ENCODE results near the gene PRDM16. TPM values are rescaled to one million over a fixed set of nuclear protein-coding genes. Genes with fewer than 3 reads are reported as not detected.

The PRDM16 gene
- polyA plus RNA-seq, 6 donors from 2014 or later: not detected

DNA sequence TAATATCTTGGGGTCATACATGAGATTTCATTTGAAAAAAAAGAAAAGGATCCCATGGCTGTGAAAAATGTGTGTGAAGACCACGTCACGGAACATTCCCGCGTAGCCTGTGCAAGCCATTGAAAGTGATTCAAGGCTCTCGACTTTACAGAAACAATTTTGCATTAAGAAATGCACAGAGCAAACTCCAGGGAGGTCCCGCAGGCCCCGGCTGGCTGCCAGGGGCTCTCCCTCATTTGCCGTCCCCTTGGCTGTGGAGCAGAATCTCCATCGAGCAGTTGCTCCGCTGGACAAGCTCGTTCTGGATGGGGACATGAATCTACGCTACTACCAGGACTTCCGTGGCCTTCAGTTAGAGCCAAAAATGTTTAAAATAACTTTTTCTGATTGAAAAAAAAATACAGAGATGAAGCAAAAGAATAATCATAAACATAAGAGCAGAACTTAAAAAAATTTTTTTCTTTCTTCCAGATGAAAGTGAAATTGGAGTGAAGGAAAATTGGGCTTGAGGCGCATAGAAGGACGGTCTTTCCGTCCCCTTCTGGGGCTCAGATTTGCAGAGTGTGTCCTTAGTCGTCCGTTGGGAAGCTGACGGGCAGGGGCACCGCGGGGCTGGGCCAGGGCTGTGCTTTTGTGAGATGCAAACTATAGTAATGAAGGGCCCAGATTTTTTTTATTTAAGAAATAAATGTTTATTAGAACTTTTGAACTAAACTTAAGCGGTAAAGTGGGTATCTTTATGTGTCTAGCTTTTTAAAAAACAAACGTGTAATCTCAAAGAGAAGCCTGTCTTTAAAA, 317.4 kb downstream of the PRDM16 start:
- Mint-ChIP-seq H3K27me3 (peaks cover 7 to 24% (median 18%) of the 10 kb centered on the region in 3 donors), H3K9me3 (peaks cover 0 to 2% (median 0%) of the 10 kb centered on the region in 7 donors), H3K4me3 (no peak overlapping the region), H3K4me1 (no peaks in the 10 kb centered on the region), H3K36me3 (no peaks in the 10 kb centered on the region), H3K27ac (no peak overlapping the region)
- no peak for DNase-seq
- ATAC-seq (ENCODE audit: low read depth in 2 of 2): no peak

DNA sequence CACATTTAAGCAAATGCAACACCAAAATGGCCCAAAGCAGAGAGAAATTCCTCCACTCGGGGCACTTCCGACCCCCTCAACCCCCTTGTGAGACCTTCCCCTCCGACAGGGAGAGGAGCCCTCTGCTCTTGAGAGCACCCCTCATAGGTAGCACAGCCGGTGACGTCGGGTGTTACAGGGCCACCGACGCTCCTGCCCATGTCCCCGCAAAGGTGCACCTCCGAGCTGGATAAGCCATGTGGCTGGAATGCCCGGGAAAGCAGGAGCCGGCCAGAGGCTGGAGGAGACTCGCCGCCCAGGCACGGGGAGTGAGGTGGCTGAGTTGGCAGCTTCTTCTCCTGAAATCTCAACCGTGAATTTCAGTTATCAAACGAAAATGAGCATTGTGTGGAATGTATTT, 318.4 kb downstream of the PRDM16 start:
- Mint-ChIP-seq H3K27me3 (peaks cover 10 to 30% (median 21%) of the 10 kb centered on the region in 3 donors), H3K27ac (no peak overlapping the region), H3K9me3 (peaks cover 0 to 2% (median 0%) of the 10 kb centered on the region in 7 donors), H3K4me1 (no peaks in the 10 kb centered on the region), H3K36me3 (no peaks in the 10 kb centered on the region), H3K4me3 (no peak overlapping the region)
- DNase-seq: no peak
- ATAC-seq (ENCODE audit: low read depth in 2 of 2): no peak

DNA sequence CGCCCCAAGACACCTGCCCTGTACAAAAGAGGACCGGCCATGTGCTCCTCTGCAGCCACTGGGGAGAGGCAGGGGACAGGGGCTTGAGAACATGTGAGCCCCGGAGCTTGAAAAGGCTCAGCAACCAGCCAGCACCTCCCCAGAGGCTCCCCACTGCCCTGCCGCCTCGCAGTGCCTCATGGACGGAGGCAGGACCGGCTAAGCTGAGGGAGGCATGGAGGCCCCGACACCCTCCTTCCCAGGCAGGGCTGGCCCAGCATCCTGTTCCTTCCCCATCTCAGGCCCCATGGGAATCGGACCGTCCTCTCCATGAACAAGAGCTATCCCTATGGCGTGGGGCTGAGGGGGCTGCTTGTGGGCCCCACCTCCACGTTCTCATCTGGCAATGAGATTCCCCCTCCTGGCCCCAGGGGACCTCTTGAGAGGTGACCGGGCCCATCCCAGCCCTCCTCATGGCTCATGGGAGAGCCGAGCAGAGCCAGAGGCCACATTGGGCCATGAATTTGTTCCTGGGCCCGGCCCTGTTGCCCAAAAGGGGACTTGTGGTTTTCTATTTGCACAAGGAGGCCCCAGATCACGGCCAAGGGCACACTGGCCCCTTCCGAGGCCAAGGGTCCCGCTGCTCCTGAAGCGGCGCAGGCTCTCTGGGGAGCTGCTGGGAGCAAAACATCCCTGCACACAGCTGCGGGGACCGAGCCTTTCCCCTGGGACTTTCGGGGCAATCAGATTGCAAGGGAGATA, 320.3 kb downstream of the PRDM16 start:
- ATAC-seq (ENCODE audit: low read depth in 2 of 2) (no peak), DNase-seq (no peak)
- Mint-ChIP-seq H3K4me3 (no peak overlapping the region), H3K9me3 (peaks cover 0 to 2% (median 0%) of the 10 kb centered on the region in 7 donors), H3K4me1 (peaks cover 0 to 4% (median 0%) of the 10 kb centered on the region in 3 donors), H3K27me3 (peaks cover 19 to 35% (median 32%) of the 10 kb centered on the region in 3 donors), H3K27ac (no peak overlapping the region), H3K36me3 (no peaks in the 10 kb centered on the region)

DNA sequence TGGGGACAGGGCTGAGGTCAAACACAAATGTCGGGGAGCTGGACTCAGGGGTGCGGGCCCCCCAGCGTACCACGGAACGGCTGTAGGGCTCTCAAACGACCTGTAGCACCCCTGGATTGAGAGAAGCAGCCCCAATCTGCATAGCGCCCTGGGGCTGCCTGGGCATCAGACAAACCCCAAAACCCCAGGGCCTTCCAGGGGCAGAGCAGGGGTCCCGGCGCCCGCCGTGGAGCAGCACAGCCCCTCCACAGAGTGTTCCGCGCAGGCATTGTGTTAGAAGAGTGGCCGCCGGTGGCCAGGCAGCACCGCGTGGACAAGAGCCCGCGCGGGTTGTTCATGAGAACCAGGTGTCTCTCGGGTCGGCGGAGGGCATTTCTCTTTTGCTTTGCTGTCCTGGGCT, 321.3 kb downstream of the PRDM16 start:
- H3K27me3 Mint-ChIP-seq: peaks cover 24 to 43% (median 42%) of the 10 kb centered on the region in 3 donors
- DNase-seq (no peak), ATAC-seq (ENCODE audit: low read depth in 2 of 2) (no peak)
- H3K36me3 Mint-ChIP-seq: no peaks in the 10 kb centered on the region
- H3K9me3 Mint-ChIP-seq: peaks cover 0 to 2% (median 0%) of the 10 kb centered on the region in 7 donors
- H3K4me1 Mint-ChIP-seq: peaks cover 0 to 4% (median 0%) of the 10 kb centered on the region in 3 donors
- no peak overlapping the region for H3K4me3 Mint-ChIP-seq
- H3K27ac Mint-ChIP-seq: no peak overlapping the region

DNA sequence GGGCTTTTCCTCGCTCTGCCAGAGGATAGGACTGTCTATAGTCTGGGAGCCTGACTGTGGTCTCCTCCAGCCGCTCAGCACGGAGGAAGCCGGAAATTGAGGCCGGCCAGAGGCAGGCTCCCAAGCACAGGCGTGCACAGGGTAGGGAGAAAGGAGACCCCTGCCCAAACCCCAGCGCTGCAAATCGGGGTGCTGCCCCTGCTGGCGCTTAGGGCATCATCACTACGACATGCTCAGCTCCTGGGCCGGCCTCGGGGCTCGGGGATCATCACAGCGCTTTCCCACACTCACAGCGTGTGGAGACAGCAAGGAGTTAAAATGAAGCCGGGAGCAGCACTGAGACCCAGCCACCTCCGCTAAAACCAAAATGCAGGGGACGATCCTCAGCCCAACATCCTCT, 322.7 kb downstream of the PRDM16 start:
- Mint-ChIP-seq H3K27ac (no peak overlapping the region), H3K4me1 (peaks cover 0 to 4% (median 0%) of the 10 kb centered on the region in 3 donors), H3K36me3 (no peaks in the 10 kb centered on the region), H3K4me3 (peak overlapping the region in 1 of 8 donors; percentile 29), H3K27me3 (peaks cover 24 to 53% (median 52%) of the 10 kb centered on the region in 3 donors), H3K9me3 (peaks cover 0 to 2% (median 0%) of the 10 kb centered on the region in 7 donors)
- ATAC-seq (ENCODE audit: low read depth in 2 of 2): no peak
- no peak for DNase-seq

DNA sequence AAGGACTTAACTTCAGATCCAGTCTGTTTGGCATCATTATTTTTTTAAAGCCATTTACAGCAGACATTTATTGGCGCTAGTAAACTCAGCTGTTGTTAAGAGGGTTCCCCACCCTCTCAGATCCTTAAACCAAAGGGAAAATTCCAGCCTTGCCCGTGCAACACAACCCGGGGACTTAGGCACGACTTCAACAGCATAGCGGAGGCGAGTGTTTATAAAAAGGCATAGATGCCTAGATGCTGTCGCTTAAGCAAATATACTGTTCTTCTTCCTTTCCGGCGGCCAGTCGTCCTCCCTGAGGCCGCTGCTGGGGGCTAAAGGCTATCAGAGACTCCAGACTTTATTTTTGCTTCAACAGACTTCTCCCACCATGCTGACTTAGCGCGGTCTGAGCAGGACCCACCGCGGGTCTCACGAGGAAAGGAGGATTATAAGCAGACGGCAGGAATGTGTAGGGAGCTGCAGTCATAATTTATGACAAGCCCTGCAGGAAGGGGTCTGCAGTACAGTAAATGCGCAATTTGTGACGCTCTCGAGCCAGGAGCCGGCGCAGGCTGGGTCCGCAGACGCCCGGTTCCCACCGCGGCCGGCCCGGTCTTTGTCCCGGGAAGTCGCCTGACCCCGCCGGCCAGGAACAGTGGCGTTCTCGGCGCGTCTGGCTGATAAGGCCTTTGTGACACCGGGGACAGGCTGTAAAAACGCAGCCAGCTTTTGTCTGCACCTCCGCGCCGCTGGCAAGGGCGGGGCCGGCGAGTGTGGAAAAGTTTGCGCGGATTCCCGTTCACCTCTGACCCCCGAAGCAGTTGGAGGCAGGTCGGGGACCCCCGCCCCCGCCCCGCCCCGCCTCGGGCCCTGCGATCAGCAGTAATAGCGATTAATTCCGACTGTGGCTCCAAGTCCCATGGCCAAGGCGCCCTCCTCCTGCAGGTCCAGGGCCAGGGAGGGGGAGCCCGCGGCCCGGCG, 324.3 kb downstream of the PRDM16 start:
- Mint-ChIP-seq H3K27me3 (peaks cover 30 to 62% (median 58%) of the 10 kb centered on the region in 3 donors), H3K4me3 (no peak overlapping the region), H3K36me3 (no peaks in the 10 kb centered on the region)

DNA sequence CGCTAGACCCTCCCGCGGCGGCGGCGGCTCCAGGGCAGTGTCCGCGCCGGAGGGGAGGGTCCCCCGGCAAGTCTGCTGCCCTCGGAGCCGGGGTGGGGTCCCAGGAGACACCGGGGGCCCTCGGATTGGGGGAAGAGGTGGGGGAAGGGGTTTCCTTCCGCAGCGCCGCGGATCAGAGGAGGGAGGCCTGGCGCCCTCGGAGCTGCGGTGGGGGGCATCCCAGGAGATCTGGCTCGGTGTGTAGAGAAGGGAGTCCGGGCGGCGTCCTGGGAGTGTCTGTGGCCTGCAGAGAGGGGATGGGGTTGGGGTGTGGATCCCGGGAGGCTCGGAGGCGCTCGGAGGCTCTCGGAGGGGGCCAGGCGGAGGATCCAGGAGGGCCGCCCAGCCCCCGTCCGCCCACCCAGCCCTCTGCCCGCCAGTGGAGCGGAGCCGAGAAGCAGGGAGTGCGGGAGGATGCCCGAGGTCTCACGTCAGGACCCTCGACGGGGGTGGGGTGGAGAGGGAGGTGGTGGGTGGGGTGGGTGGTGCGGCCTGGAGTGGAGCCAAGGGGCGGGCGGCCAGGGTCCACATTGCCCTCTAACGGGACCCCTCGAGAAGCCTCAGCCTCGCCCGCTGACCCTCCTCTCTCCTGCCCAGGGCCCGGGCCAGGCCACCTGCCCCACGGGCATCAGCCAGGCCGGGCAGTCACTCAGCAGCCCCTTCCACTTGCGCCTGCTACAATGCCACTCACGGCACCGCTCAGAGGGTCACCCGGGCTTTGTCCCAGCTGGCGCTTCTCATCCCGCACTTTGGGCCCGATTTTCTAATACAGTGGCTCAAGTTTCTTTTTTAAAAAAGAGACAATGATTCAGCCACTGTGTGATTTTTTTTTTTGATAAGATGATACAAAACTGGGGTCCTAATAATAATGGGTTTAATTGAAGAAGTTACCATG, 325.3 kb downstream of the PRDM16 start:
- peaks cover 0 to 2% (median 0%) of the 10 kb centered on the region in 7 donors for H3K9me3 Mint-ChIP-seq
- no peak for ATAC-seq (ENCODE audit: low read depth in 2 of 2)

More for the DNA sequence above, 324.3 kb downstream of the PRDM16 start:
- Mint-ChIP-seq H3K9me3 (peaks cover 0 to 2% (median 0%) of the 10 kb centered on the region in 7 donors), H3K4me1 (peaks cover 0 to 4% (median 0%) of the 10 kb centered on the region in 3 donors), H3K27ac (no peak overlapping the region)
- no peak for ATAC-seq (ENCODE audit: low read depth in 2 of 2)
- no peak for DNase-seq

DNA sequence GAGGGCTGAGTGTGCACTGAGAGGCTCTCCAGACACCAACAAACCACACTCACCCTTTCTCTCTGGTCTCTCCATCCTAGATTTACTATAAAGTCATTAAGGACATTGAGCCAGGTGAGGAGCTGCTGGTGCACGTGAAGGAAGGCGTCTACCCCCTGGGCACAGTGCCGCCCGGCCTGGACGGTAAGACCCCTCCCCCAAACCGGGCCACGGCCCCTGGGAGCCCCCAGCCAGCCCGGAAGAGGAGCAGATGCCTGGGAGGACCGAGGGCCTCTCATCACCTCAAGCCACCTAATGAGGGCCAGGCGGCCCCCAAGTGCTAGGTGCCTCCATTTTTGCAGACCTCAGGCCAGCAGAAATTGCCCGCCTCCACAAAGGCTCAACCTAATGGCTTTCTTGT, 327.4 kb downstream of the PRDM16 start:
- DNase-seq (no peak), ATAC-seq (ENCODE audit: low read depth in 2 of 2) (no peak)
- H3K36me3 Mint-ChIP-seq: no peaks in the 10 kb centered on the region
- no peaks in the 10 kb centered on the region for H3K9me3 Mint-ChIP-seq
- H3K27me3 Mint-ChIP-seq: peaks cover 31 to 52% (median 50%) of the 10 kb centered on the region in 3 donors
- H3K4me1 Mint-ChIP-seq: peaks cover 0 to 4% (median 0%) of the 10 kb centered on the region in 3 donors
- no peak overlapping the region for H3K4me3 Mint-ChIP-seq
- no peak overlapping the region for H3K27ac Mint-ChIP-seq

More for the DNA sequence above, 325.3 kb downstream of the PRDM16 start:
- H3K27me3 Mint-ChIP-seq: peaks cover 34 to 64% (median 64%) of the 10 kb centered on the region in 3 donors
- H3K4me1 Mint-ChIP-seq: peaks cover 0 to 4% (median 0%) of the 10 kb centered on the region in 3 donors
- no peak overlapping the region for H3K4me3 Mint-ChIP-seq
- no peak for DNase-seq
- H3K27ac Mint-ChIP-seq: no peak overlapping the region
- no peaks in the 10 kb centered on the region for H3K36me3 Mint-ChIP-seq

DNA sequence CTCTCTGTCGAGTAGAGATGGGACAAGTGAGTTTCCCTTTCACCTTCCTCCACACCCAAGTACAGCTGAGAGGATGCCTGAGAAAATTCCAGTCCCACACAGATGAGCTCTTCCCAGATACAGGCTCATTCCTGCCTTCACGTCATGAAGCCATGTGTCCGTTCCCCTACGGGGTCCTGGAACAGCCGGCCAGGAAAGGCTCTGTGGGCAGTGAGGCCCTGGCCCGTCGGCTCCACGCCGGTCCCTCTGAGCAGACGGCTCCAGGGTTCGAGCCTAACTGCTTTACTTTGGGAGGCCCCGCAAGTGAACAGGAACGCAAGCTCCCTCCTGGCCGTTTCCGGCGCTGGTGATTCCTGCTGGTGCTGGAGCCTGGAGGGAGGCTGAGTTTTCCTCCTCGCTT, 328.3 kb downstream of the PRDM16 start:
- no peaks in the 10 kb centered on the region for H3K36me3 Mint-ChIP-seq
- no peak for DNase-seq
- H3K27me3 Mint-ChIP-seq: peaks cover 30 to 45% (median 44%) of the 10 kb centered on the region in 3 donors
- no peak for ATAC-seq (ENCODE audit: low read depth in 2 of 2)
- no peak overlapping the region for H3K27ac Mint-ChIP-seq
- H3K9me3 Mint-ChIP-seq: no peaks in the 10 kb centered on the region
- H3K4me1 Mint-ChIP-seq: peaks cover 0 to 4% (median 0%) of the 10 kb centered on the region in 3 donors
- no peak overlapping the region for H3K4me3 Mint-ChIP-seq

DNA sequence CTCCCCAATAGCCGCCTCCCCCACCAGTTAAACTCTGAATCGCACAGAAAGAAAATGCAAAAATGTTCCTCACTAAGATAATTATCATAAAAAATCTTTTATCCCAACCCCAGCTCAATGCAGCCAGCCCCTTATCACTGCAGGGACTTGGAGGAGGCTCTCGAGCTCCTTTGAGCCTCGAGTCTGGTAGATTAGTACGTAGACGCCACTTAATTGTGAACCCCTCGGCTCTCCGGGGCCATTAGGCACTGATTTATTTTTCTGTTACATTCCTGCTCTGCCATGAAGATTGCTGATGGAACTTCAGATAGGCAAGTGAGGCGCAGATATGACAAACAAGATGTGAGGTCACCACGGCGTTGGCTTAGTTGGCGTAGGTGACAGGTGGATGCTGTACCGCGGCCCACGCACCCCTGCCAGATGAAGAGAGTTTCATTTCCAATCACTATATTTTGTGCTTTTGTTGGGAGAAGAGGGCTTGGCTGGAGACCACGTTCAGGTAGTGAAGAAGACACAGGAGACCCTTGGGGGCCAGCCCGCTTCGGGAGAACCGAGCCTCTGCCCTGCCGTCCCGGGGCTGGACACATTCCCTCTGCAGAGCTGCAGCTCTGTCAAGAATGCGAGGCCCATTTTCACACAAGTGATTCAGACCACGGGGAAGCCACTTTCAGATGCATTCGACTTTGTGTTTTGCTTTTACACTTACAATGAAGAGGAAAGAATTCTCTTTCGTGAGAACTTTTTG, 329.6 kb downstream of the PRDM16 start:
- ATAC-seq (ENCODE audit: low read depth in 2 of 2): no peak
- DNase-seq: no peak
- H3K4me3 Mint-ChIP-seq: peak overlapping the region in 1 of 8 donors; percentile 23
- no peaks in the 10 kb centered on the region for H3K36me3 Mint-ChIP-seq
- H3K27me3 Mint-ChIP-seq: peaks cover 20 to 36% (median 33%) of the 10 kb centered on the region in 3 donors
- no peaks in the 10 kb centered on the region for H3K9me3 Mint-ChIP-seq
- no peaks in the 10 kb centered on the region for H3K4me1 Mint-ChIP-seq
- no peak overlapping the region for H3K27ac Mint-ChIP-seq

DNA sequence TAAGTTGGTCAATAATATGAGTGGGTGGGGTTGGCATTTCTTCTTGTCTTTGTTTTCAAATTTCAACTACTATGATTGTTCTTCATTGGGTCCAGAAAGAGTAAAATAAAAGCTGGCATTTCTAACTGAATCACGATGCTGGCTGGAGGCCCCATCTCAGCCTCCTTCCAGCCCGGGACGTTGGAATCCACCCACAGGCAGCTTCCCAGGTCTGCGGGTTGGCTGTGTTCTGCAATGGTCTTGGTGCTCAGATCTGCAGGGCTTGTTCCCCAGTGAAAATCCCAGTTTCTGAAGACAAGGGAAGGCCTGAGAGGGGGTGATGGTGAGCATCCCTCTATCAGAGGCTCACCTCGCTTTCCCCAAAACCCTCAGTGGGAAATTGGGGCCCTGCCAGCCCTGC, 330.7 kb downstream of the PRDM16 start:
- no peak for ATAC-seq (ENCODE audit: low read depth in 2 of 2)

More for the DNA sequence above, 330.7 kb downstream of the PRDM16 start:
- Mint-ChIP-seq H3K27ac (no peak overlapping the region), H3K36me3 (no peaks in the 10 kb centered on the region), H3K27me3 (peaks cover 18 to 31% (median 28%) of the 10 kb centered on the region in 3 donors), H3K4me1 (no peaks in the 10 kb centered on the region), H3K9me3 (no peaks in the 10 kb centered on the region), H3K4me3 (no peak overlapping the region)
- DNase-seq: no peak

Data from naive B cell (primary cell).